ENCODE data around the gene GALNT9.

Gene GALNT9

GRCh38 chr12:132185705-132186104, 143.7 kb downstream of the GALNT9 start:
- Histone ChIP-seq H4K20me1 (peaks cover 5% of the 10 kb centered on the region; the same call in 1 of the 2 replicates), H3K36me3 (no peaks in the 10 kb centered on the region), H3K4me1 (peaks cover 88% of the 10 kb centered on the region), H3K27ac (peak overlapping the region; percentile 54), H3K4me2 (peak overlapping the region; percentile 99), H3K27me3 (no peaks in the 10 kb centered on the region), H3K9me3 (no peaks in the 10 kb centered on the region), H3K4me3 (peak overlapping the region; percentile 71), H3K9ac (peak overlapping the region; percentile 54)
- no peak for TF ChIP-seq Cebpa-rat (IDR thresholded peaks at IDR 0.05)

GRCh38 chr12:132182711-132183365, 146.6 kb downstream of the GALNT9 start:
- Histone ChIP-seq H4K20me1 (no peaks in the 10 kb centered on the region), H3K4me1 (peaks cover 97% of the 10 kb centered on the region), H3K9ac (no peak overlapping the region), H3K9me3 (no peaks in the 10 kb centered on the region), H3K27ac (no peak overlapping the region), H3K4me2 (no peak overlapping the region; the same call in 1 of the 2 replicates), H3K27me3 (no peaks in the 10 kb centered on the region), H3K4me3 (no peak overlapping the region), H3K36me3 (no peaks in the 10 kb centered on the region)
- no peak for TF ChIP-seq Cebpa-rat (IDR thresholded peaks at IDR 0.05)

- no peak overlapping the region for H3K9ac ChIP-seq
- H3K27ac ChIP-seq, result no peak overlapping the region
- no peak overlapping the region for H3K4me3 ChIP-seq
- H3K27me3 ChIP-seq, result no peaks in the 10 kb centered on the region
- H3K4me2 ChIP-seq, result peak overlapping the region; percentile 98; the same call in 1 of the 2 replicates
- no peak for TF ChIP-seq Cebpa-rat (IDR thresholded peaks at IDR 0.05)
- H3K9me3 ChIP-seq, result no peaks in the 10 kb centered on the region
- H3K36me3 ChIP-seq, result no peaks in the 10 kb centered on the region
- no peaks in the 10 kb centered on the region for H4K20me1 ChIP-seq
- peaks cover 97% of the 10 kb centered on the region for H3K4me1 ChIP-seq
Observed at GRCh38 chr12:132182206-132182710, 147.1 kb downstream of the GALNT9 start.

GRCh38 chr12:132181570-132182200, 147.7 kb downstream of the GALNT9 start:
- no peak overlapping the region for H3K9ac ChIP-seq
- no peaks in the 10 kb centered on the region for H4K20me1 ChIP-seq
- peaks cover 97% of the 10 kb centered on the region for H3K4me1 ChIP-seq
- H3K9me3 ChIP-seq, result no peaks in the 10 kb centered on the region
- no peak overlapping the region for H3K27ac ChIP-seq
- no peaks in the 10 kb centered on the region for H3K36me3 ChIP-seq
- peak overlapping the region; percentile 98 for H3K4me2 ChIP-seq
- no peak for TF ChIP-seq Cebpa-rat (IDR thresholded peaks at IDR 0.05)
- H3K4me3 ChIP-seq, result no peak overlapping the region
- H3K27me3 ChIP-seq, result no peaks in the 10 kb centered on the region

GRCh38 chr12:132180648-132181546, 148.5 kb downstream of the GALNT9 start:
- Histone ChIP-seq H3K27me3 (no peaks in the 10 kb centered on the region), H3K4me3 (no peak overlapping the region), H3K9me3 (no peaks in the 10 kb centered on the region), H3K4me2 (peak overlapping the region; percentile 98), H4K20me1 (no peaks in the 10 kb centered on the region), H3K36me3 (no peaks in the 10 kb centered on the region), H3K4me1 (peaks cover 97% of the 10 kb centered on the region), H3K27ac (no peak overlapping the region), H3K9ac (no peak overlapping the region)
- no peak for TF ChIP-seq Cebpa-rat (IDR thresholded peaks at IDR 0.05)

GRCh38 chr12:132179431-132180362, 149.7 kb downstream of the GALNT9 start:
- Histone ChIP-seq H3K4me1 (peaks cover 97% of the 10 kb centered on the region), H3K9me3 (no peaks in the 10 kb centered on the region), H4K20me1 (no peaks in the 10 kb centered on the region), H3K4me2 (peak overlapping the region; percentile 98), H3K27ac (peak overlapping the region; percentile 68), H3K4me3 (peak overlapping the region; percentile 60), H3K27me3 (no peaks in the 10 kb centered on the region), H3K36me3 (no peaks in the 10 kb centered on the region), H3K9ac (peak overlapping the region; percentile 63)
- no peak for TF ChIP-seq Cebpa-rat (IDR thresholded peaks at IDR 0.05)

- Histone ChIP-seq H3K4me1 (peaks cover 97% of the 10 kb centered on the region), H3K9me3 (no peaks in the 10 kb centered on the region), H4K20me1 (no peaks in the 10 kb centered on the region), H3K27me3 (peaks cover 5% of the 10 kb centered on the region; the same call in 1 of the 2 replicates), H3K9ac (peak overlapping the region; percentile 63), H3K4me2 (peak overlapping the region; percentile 98), H3K36me3 (no peaks in the 10 kb centered on the region), H3K27ac (peak overlapping the region; percentile 68), H3K4me3 (peak overlapping the region; percentile 60)
- TF ChIP-seq Cebpa-rat (IDR thresholded peaks at IDR 0.05), result no peak
Observed at GRCh38 chr12:132178801-132179401, 150.5 kb downstream of the GALNT9 start.

GRCh38 chr12:132178316-132178715, 151.1 kb downstream of the GALNT9 start:
- Histone ChIP-seq H3K27me3 (peaks cover 10% of the 10 kb centered on the region; the same call in 1 of the 2 replicates), H3K4me3 (peak overlapping the region; percentile 60), H3K4me2 (peak overlapping the region; percentile 98), H3K27ac (peak overlapping the region; percentile 68), H3K4me1 (peaks cover 97% of the 10 kb centered on the region), H3K9me3 (no peaks in the 10 kb centered on the region), H3K9ac (peak overlapping the region; percentile 63; the same call in 1 of the 2 replicates), H4K20me1 (no peaks in the 10 kb centered on the region), H3K36me3 (no peaks in the 10 kb centered on the region)
- no peak for TF ChIP-seq Cebpa-rat (IDR thresholded peaks at IDR 0.05)
